Measurements from ENCODE around the gene MRPL10. TPM values are rescaled to one million over a fixed set of nuclear protein-coding genes. Genes with fewer than 3 reads are reported as not detected.
A peak's percentile ranks its signal among the peaks of the same experiment; 100 is the strongest.

MRPL10 gene
- total RNA-seq, 1 experiment from 2014 or later: 63.8 TPM

DNA sequence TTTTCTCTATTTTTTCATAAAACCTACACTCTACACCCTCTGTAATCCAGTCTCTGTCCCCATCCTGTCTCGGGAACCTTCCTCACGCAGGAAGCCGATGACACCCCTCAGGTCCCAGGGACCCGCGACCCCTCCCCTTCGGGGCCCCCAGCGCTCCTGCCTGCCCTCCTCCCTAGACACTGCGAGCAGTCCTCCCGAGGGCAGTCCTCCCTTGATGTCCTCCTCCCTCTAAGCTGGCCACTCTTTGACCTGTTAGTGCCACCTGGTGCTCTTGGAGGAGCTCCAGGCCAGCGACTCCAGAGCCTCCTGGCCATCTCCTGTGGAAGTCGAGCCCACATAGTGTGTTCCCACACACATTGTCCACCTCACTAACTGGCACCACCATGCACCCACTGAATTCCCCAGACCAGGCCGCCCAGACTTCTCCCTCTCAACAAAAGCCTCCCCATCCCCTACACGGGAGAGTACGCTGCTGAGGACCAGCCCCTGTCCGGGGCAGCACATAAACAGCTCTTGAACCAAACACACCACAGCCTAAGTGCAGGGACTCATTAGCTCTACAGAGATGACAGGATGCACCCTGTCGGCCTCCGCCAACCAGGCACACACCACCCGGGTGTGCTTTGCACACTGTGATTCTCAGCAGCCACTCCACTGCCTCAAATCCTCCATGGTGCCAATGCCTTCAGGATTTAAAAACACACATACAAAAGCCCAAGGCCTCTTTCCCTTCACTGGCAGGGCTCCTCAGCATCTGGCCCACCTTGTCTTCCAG lies 19.0 kb downstream of the MRPL10 start:
- Histone ChIP-seq H3K9me3 (ENCODE audit: insufficient read depth, low read depth) (no peaks in the 10 kb centered on the region), H3K36me3 (ENCODE audit: low read depth) (peaks cover 29% of the 10 kb centered on the region), H3K4me1 (replicated peaks; ENCODE audit: insufficient read depth) (peaks cover 40% of the 10 kb centered on the region), H4K20me1 (ENCODE audit: insufficient read depth) (no peaks in the 10 kb centered on the region), H3K79me2 (ENCODE audit: low read depth) (no peaks in the 10 kb centered on the region), H3K9me2 (ENCODE audit: insufficient read depth) (no peaks in the 10 kb centered on the region), H3F3A (ENCODE audit: insufficient read depth, low read depth) (peaks cover 36% of the 10 kb centered on the region), H3K27ac (peak overlapping the region; percentile 97; the same call in 1 of the 2 replicates), H3K4me2 (no peak overlapping the region; the same call in 1 of the 2 replicates), H3K27me3 (ENCODE audit: insufficient read depth, low read depth) (no peaks in the 10 kb centered on the region), H2AFZ (no peak overlapping the region), H3K4me3 (no peak overlapping the region)
- CTCF ChIA-PET: no interaction called here
- POLR2A ChIA-PET (ENCODE audit: unreplicated experiment): interaction anchor here (0.6 kb wide), 1 partner anchor 28 kb away, joined by 6 read pairs; no protein-coding TSS in a partner anchor
- intact Hi-C loops (cut with micrococcal nuclease; ENCODE audit: unreplicated experiment): no loop called here
- DNase-seq: no peak
- TF ChIP-seq, protein P1, sequence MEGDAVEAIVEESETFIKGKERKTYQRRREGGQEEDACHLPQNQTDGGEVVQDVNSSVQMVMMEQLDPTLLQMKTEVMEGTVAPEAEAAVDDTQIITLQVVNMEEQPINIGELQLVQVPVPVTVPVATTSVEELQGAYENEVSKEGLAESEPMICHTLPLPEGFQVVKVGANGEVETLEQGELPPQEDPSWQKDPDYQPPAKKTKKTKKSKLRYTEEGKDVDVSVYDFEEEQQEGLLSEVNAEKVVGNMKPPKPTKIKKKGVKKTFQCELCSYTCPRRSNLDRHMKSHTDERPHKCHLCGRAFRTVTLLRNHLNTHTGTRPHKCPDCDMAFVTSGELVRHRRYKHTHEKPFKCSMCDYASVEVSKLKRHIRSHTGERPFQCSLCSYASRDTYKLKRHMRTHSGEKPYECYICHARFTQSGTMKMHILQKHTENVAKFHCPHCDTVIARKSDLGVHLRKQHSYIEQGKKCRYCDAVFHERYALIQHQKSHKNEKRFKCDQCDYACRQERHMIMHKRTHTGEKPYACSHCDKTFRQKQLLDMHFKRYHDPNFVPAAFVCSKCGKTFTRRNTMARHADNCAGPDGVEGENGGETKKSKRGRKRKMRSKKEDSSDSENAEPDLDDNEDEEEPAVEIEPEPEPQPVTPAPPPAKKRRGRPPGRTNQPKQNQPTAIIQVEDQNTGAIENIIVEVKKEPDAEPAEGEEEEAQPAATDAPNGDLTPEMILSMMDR (conservative IDR thresholded peaks at IDR 0.05): no peak
- TF ChIP-seq EZH2 (IDR thresholded peaks at IDR 0.05; ENCODE audit: low read depth): no peak
- no TSS peak for BruUV-seq (replicated peaks)

DNA sequence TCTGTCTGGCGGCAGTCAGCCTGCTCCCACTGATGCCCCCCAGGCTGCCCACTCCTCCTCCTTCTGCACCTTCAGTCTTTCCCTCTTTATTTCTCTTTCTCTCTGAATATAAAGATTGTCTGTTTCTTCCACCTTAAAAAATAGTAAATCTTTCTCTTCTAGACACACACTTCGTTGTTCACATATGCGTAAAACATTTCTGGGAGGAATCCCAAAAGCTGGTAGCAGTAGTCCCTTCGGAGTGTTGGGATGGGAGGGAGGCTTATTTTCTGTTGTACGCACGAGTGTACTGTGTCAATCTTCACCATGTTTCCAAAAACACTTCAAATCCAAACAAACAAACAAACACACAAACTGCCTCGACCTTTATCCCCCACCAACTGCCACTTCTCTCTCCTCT lies 19.6 kb downstream of the MRPL10 start:
- Histone ChIP-seq H3K27ac (peak overlapping the region; percentile 97), H3K9me3 (ENCODE audit: insufficient read depth, low read depth) (no peaks in the 10 kb centered on the region), H2AFZ (no peak overlapping the region), H3K79me2 (ENCODE audit: low read depth) (no peaks in the 10 kb centered on the region), H3K9me2 (ENCODE audit: insufficient read depth) (no peaks in the 10 kb centered on the region), H3K4me2 (peak overlapping the region; percentile 74), H3K36me3 (ENCODE audit: low read depth) (peaks cover 32% of the 10 kb centered on the region), H3K4me3 (no peak overlapping the region), H4K20me1 (ENCODE audit: insufficient read depth) (no peaks in the 10 kb centered on the region), H3K4me1 (replicated peaks; ENCODE audit: insufficient read depth) (peaks cover 40% of the 10 kb centered on the region), H3K27me3 (ENCODE audit: insufficient read depth, low read depth) (no peaks in the 10 kb centered on the region), H3F3A (ENCODE audit: insufficient read depth, low read depth) (peaks cover 43% of the 10 kb centered on the region)
- TF ChIP-seq, protein P1 (conservative IDR thresholded peaks at IDR 0.05): no peak
- no peak for TF ChIP-seq EZH2 (IDR thresholded peaks at IDR 0.05; ENCODE audit: low read depth)
- no TSS peak for BruUV-seq (replicated peaks)
- CTCF ChIA-PET: no interaction called here
- POLR2A ChIA-PET (ENCODE audit: unreplicated experiment): interaction anchor here (0.7 kb wide), 1 partner anchor 8 kb away, joined by 15 read pairs; no protein-coding TSS in a partner anchor
- no peak for DNase-seq
- intact Hi-C loops (cut with micrococcal nuclease; ENCODE audit: unreplicated experiment): loop anchor here (2.0 kb wide), 1 partner anchor 73 kb away; no protein-coding TSS in a partner anchor

DNA sequence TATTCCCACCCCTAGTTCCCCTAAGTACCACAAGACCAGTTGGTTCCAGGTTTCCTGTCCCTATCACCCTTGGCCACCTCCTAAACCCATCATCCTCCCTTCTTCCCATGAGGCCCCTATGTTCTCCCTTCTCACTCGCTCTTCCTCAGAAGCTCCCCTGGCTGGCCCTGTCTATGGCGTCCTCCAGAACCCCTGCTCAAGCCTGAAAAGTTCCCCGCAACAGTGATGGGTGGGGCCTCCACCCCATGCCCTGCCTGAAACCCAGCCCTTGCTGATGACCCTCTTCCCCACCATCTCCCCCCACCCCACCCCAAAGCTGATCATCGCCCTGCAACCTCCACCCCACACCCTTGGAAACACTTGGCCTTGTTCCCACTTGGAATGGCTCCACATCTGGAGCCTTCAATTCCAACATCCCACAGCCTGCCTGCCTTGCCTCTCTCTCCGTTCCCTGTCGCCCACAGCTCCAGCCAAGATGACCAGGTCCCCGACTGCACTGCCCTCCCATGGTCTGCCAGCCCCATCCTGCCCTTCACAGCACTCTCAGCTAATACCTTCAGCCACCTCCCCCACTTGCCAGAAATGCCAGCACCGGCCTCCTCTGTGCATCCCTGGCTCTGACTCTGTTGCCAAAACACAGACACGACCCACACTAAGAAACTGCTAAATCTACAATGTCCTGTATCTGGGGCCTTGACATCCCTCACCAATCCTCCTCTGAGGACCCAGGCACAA lies 20.3 kb downstream of the MRPL10 start:
- Histone ChIP-seq H3K4me1 (replicated peaks; ENCODE audit: insufficient read depth) (peaks cover 40% of the 10 kb centered on the region), H3K4me3 (no peak overlapping the region), H3K9me3 (ENCODE audit: insufficient read depth, low read depth) (no peaks in the 10 kb centered on the region), H3K27me3 (ENCODE audit: insufficient read depth, low read depth) (no peaks in the 10 kb centered on the region), H3K79me2 (ENCODE audit: low read depth) (no peaks in the 10 kb centered on the region), H3K9me2 (ENCODE audit: insufficient read depth) (no peaks in the 10 kb centered on the region), H3K36me3 (ENCODE audit: low read depth) (peaks cover 32% of the 10 kb centered on the region), H3F3A (ENCODE audit: insufficient read depth, low read depth) (peaks cover 43% of the 10 kb centered on the region), H2AFZ (no peak overlapping the region), H3K4me2 (peak overlapping the region; percentile 74), H3K27ac (peak overlapping the region; percentile 97), H4K20me1 (ENCODE audit: insufficient read depth) (no peaks in the 10 kb centered on the region)
- TF ChIP-seq, protein P1 (conservative IDR thresholded peaks at IDR 0.05): no peak
- TF ChIP-seq EZH2 (IDR thresholded peaks at IDR 0.05; ENCODE audit: low read depth): no peak
- intact Hi-C loops (cut with micrococcal nuclease; ENCODE audit: unreplicated experiment): loop anchor here (1.0 to 2.0 kb wide), 2 partner anchors 9 to 74 kb away; no protein-coding TSS in a partner anchor
- ChIA-PET CTCF (no interaction called here), POLR2A (ENCODE audit: unreplicated experiment) (interaction anchor here (0.7 kb wide), 1 partner anchor 9 kb away, joined by 15 read pairs; no protein-coding TSS in a partner anchor)
- no TSS peak for BruUV-seq (replicated peaks)
- no peak for DNase-seq

Data from PC-9 (cell line).